ENCODE results near the gene NUP107. TPM values are rescaled to one million over a fixed set of nuclear protein-coding genes. Genes with fewer than 3 reads are reported as not detected.

NUP107 gene
- total RNA-seq, 1 experiment from 2014 or later: 132 TPM

DNA sequence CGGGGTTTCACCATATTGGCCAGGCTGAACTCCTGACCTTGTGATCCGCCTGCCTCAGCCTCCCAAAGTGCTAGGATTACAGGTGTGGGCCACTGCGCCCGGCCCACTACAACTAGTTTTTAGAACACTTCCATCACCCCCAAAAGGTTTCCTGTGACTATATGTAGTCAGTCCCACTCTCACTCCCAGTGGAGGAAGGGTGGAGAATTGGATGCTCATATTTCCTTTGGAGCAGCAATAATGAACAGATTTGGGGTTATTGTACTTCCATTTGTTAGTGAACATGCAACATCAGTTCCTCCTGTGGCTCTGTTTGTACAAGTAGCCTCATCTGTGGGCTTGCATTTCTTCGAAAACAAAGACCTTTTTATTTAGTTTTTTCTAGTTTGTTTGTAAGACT is 40.3 kb upstream of the NUP107 start:
- DNase-seq (ENCODE audit: low spot score) (no peak), ATAC-seq (no peak)
- Mint-ChIP-seq H3K27ac (no peak overlapping the region), H3K36me3 (peaks cover 7% of the 10 kb centered on the region; the same call in 1 of the 2 replicates), H3K4me1 (no peaks in the 10 kb centered on the region), H3K27me3 (ENCODE audit: low read depth) (no peaks in the 10 kb centered on the region), H3K4me3 (no peak overlapping the region), H3K9me3 (no peaks in the 10 kb centered on the region)
- POLR2A ChIA-PET: no interaction called here
- CTCF ChIA-PET: no interaction called here
- no peak for TF ChIP-seq RELA (CRISPR knock-in tag; IDR thresholded peaks at IDR 0.05; ENCODE audit: borderline replicate concordance)
- TF ChIP-seq, protein P1, sequence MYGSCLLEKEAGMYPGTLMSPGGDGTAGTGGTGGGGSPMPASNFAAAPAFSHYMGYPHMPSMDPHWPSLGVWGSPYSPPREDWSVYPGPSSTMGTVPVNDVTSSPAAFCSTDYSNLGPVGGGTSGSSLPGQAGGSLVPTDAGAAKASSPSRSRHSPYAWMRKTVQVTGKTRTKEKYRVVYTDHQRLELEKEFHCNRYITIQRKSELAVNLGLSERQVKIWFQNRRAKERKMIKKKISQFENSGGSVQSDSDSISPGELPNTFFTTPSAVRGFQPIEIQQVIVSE (CRISPR knock-in tag; IDR thresholded peaks at IDR 0.05; ENCODE audit: borderline replicate concordance): no peak
- TF ChIP-seq, protein P2, sequence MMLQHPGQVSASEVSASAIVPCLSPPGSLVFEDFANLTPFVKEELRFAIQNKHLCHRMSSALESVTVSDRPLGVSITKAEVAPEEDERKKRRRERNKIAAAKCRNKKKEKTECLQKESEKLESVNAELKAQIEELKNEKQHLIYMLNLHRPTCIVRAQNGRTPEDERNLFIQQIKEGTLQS (CRISPR knock-in tag; conservative IDR thresholded peaks at IDR 0.05): no peak
- TF ChIP-seq, protein P3, sequence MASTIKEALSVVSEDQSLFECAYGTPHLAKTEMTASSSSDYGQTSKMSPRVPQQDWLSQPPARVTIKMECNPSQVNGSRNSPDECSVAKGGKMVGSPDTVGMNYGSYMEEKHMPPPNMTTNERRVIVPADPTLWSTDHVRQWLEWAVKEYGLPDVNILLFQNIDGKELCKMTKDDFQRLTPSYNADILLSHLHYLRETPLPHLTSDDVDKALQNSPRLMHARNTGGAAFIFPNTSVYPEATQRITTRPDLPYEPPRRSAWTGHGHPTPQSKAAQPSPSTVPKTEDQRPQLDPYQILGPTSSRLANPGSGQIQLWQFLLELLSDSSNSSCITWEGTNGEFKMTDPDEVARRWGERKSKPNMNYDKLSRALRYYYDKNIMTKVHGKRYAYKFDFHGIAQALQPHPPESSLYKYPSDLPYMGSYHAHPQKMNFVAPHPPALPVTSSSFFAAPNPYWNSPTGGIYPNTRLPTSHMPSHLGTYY (CRISPR knock-in tag; IDR thresholded peaks at IDR 0.05): no peak
- TF ChIP-seq, protein P4, sequence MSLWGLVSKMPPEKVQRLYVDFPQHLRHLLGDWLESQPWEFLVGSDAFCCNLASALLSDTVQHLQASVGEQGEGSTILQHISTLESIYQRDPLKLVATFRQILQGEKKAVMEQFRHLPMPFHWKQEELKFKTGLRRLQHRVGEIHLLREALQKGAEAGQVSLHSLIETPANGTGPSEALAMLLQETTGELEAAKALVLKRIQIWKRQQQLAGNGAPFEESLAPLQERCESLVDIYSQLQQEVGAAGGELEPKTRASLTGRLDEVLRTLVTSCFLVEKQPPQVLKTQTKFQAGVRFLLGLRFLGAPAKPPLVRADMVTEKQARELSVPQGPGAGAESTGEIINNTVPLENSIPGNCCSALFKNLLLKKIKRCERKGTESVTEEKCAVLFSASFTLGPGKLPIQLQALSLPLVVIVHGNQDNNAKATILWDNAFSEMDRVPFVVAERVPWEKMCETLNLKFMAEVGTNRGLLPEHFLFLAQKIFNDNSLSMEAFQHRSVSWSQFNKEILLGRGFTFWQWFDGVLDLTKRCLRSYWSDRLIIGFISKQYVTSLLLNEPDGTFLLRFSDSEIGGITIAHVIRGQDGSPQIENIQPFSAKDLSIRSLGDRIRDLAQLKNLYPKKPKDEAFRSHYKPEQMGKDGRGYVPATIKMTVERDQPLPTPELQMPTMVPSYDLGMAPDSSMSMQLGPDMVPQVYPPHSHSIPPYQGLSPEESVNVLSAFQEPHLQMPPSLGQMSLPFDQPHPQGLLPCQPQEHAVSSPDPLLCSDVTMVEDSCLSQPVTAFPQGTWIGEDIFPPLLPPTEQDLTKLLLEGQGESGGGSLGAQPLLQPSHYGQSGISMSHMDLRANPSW (CRISPR knock-in tag; conservative IDR thresholded peaks at IDR 0.05; ENCODE audit: low read depth): no peak
- TF ChIP-seq ETV6 (CRISPR knock-in tag; IDR thresholded peaks at IDR 0.05): no peak
- TF ChIP-seq TEAD4 (CRISPR knock-in tag; IDR thresholded peaks at IDR 0.05): no peak
- TF ChIP-seq, protein P5, sequence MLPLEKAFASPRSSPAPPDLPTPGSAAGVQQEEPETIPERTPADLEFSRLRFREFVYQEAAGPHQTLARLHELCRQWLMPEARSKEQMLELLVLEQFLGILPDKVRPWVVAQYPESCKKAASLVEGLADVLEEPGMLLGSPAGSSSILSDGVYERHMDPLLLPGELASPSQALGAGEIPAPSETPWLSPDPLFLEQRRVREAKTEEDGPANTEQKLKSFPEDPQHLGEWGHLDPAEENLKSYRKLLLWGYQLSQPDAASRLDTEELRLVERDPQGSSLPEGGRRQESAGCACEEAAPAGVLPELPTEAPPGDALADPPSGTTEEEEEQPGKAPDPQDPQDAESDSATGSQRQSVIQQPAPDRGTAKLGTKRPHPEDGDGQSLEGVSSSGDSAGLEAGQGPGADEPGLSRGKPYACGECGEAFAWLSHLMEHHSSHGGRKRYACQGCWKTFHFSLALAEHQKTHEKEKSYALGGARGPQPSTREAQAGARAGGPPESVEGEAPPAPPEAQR (CRISPR knock-in tag; IDR thresholded peaks at IDR 0.05): no peak

DNA sequence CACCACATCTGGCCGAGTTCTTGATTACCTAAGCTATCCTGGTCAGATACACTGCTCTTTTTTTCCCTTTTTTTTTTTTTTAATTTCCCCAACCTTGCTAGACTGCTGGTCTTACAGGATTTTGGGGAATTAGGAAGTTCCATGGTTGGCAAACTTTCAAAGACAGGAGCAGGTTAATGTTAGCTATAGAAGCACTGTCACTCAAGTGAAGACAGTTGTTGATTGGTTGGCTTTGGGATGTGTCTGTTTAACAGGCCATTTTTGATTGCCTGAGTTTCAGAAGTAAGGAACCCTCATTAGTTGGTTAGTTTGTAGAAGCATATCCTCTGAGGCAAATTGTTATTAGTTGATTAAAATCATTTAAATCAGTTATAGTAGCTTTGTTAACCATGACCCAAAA is 39.3 kb upstream of the NUP107 start:
- ChIA-PET POLR2A (no interaction called here), CTCF (no interaction called here)
- TF ChIP-seq, protein P6, sequence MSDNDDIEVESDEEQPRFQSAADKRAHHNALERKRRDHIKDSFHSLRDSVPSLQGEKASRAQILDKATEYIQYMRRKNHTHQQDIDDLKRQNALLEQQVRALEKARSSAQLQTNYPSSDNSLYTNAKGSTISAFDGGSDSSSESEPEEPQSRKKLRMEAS (CRISPR knock-in tag; IDR thresholded peaks at IDR 0.05): no peak
- no peak for TF ChIP-seq PRRX2 (CRISPR knock-in tag; IDR thresholded peaks at IDR 0.05)
- TF ChIP-seq FOXK1 (CRISPR knock-in tag; IDR thresholded peaks at IDR 0.05): no peak
- TF ChIP-seq, protein P5 (CRISPR knock-in tag; IDR thresholded peaks at IDR 0.05): no peak
- no peak overlapping the region for H3K4me3 Mint-ChIP-seq
- no peak overlapping the region for H3K27ac Mint-ChIP-seq
- no peaks in the 10 kb centered on the region for H3K9me3 Mint-ChIP-seq
- H3K27me3 Mint-ChIP-seq (ENCODE audit: low read depth): no peaks in the 10 kb centered on the region
- H3K4me1 Mint-ChIP-seq: no peaks in the 10 kb centered on the region
- ATAC-seq (no peak), DNase-seq (ENCODE audit: low spot score) (no peak)
- H3K36me3 Mint-ChIP-seq: peaks cover 11% of the 10 kb centered on the region; the same call in 1 of the 2 replicates

DNA sequence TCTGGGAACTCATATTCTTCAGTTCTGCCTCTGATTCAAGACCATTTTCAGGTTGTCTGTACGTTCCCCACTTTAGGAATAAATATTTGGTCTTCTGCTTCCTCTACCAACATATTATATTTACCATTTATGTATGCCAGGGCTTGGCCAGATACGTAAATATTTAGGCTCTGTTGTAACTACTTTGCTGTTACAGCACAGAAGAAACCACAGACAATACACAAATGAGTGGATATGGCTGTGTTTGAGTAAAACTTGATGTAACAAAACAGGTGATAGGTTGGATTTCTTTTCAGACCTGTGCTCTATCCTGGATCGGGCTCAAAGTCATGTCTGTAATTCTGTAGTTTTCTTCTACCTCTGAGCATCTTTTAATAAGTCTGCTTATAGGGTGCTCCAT is 38.6 kb upstream of the NUP107 start:
- H3K27me3 Mint-ChIP-seq (ENCODE audit: low read depth): no peaks in the 10 kb centered on the region
- no peaks in the 10 kb centered on the region for H3K4me1 Mint-ChIP-seq
- H3K27ac Mint-ChIP-seq: peak overlapping the region; percentile 17; the same call in 1 of the 2 replicates
- ChIA-PET CTCF (no interaction called here), POLR2A (no interaction called here)
- no peaks in the 10 kb centered on the region for H3K9me3 Mint-ChIP-seq
- H3K4me3 Mint-ChIP-seq: no peak overlapping the region
- H3K36me3 Mint-ChIP-seq: peaks cover 13% of the 10 kb centered on the region
- no peak for DNase-seq (ENCODE audit: low spot score)
- no peak for ATAC-seq
- TF ChIP-seq, protein P4 (CRISPR knock-in tag; conservative IDR thresholded peaks at IDR 0.05; ENCODE audit: low read depth): no peak
- TF ChIP-seq, protein P7, sequence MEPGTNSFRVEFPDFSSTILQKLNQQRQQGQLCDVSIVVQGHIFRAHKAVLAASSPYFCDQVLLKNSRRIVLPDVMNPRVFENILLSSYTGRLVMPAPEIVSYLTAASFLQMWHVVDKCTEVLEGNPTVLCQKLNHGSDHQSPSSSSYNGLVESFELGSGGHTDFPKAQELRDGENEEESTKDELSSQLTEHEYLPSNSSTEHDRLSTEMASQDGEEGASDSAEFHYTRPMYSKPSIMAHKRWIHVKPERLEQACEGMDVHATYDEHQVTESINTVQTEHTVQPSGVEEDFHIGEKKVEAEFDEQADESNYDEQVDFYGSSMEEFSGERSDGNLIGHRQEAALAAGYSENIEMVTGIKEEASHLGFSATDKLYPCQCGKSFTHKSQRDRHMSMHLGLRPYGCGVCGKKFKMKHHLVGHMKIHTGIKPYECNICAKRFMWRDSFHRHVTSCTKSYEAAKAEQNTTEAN (CRISPR knock-in tag; IDR thresholded peaks at IDR 0.05): no peak
- no peak for TF ChIP-seq CREM (CRISPR knock-in tag; IDR thresholded peaks at IDR 0.05)
- TF ChIP-seq, protein P8, sequence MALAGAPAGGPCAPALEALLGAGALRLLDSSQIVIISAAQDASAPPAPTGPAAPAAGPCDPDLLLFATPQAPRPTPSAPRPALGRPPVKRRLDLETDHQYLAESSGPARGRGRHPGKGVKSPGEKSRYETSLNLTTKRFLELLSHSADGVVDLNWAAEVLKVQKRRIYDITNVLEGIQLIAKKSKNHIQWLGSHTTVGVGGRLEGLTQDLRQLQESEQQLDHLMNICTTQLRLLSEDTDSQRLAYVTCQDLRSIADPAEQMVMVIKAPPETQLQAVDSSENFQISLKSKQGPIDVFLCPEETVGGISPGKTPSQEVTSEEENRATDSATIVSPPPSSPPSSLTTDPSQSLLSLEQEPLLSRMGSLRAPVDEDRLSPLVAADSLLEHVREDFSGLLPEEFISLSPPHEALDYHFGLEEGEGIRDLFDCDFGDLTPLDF (CRISPR knock-in tag; IDR thresholded peaks at IDR 0.05): no peak
- TF ChIP-seq MXD4 (CRISPR knock-in tag; IDR thresholded peaks at IDR 0.05; ENCODE audit: borderline replicate concordance): no peak
- TF ChIP-seq, protein P9, sequence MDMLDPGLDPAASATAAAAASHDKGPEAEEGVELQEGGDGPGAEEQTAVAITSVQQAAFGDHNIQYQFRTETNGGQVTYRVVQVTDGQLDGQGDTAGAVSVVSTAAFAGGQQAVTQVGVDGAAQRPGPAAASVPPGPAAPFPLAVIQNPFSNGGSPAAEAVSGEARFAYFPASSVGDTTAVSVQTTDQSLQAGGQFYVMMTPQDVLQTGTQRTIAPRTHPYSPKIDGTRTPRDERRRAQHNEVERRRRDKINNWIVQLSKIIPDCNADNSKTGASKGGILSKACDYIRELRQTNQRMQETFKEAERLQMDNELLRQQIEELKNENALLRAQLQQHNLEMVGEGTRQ (CRISPR knock-in tag; IDR thresholded peaks at IDR 0.05): no peak
